Myocyte (in vitro differentiated cells): Measurements from ENCODE around the gene PAGR1. TPM values are rescaled to one million over a fixed set of nuclear protein-coding genes. Genes with fewer than 3 reads are reported as not detected.
A peak's percentile ranks its signal among the peaks of the same experiment; 100 is the strongest.

Experiments
- DNase-seq: peaks from one replicate; pipeline ENCODE4 v3.0.0-alpha.2; 2012; ENCODE audit warnings: low read depth
- total RNA-seq: library from RNA; depleted of rRNA; stranded (reverse); fragments of >200 nt; gene quantifications from 2 replicates; pipeline ENCODE4 v1.2.3, GENCODE V29; 2014

PAGR1 gene
- total RNA-seq, 1 donor from 2014 or later, result 38.4 TPM

- DNase-seq, result no peak
These were observed 18.1 kb downstream of the PAGR1 start for GRCh38 chr16:29834079-29834478.

DNA sequence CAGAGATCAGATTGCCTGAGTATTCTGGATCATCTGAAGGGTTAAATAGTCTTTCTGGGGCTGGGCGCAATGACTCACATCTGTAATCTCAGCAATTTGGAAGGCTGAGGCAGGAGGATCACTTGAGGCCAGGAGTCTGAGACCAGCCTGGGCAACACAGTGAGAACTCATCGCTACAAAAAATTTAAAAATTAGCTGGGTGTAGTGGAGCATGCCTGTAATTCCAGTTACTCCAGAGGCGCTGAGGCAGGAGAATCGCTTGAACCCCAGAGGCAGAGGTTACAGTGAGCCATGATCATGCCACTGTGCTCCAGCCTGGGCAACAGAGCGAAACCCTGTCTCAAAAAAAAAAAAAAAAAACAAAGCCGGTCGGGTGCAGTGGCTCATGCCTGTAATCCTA, 20.0 kb downstream of the PAGR1 start:
- DNase-seq, result no peak

- DNase-seq, result no peak
These were observed 20.7 kb downstream of the PAGR1 start for GRCh38 chr16:29836623-29837022.

GRCh38 chr16:29837841-29838240, 21.9 kb downstream of the PAGR1 start:
- no peak for DNase-seq

DNA sequence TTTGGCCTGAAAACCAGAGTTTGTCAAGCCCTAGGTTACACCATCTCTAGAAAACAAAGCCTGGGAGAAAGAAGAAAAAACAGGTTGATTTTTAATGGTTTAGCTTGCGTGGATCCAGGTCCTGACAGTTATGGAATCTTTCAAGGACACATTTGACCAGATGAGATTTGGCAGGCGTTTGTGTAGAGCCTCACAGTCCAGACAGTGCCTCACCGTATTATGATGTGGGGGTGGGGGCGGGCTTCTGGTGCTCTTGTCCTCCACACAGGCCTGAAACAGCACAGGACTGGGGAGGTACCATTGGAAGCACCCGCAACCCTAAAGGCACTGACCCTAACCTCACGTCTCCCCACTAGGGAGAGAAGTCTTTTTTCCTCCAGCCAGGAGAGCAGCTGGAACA, 23.9 kb downstream of the PAGR1 start:
- no peak for DNase-seq

- DNase-seq, result no peak
These were observed 24.3 kb downstream of the PAGR1 start for GRCh38 chr16:29840240-29840639.

- no peak for DNase-seq
These were observed 25.7 kb downstream of the PAGR1 start for GRCh38 chr16:29841631-29842030.

DNA sequence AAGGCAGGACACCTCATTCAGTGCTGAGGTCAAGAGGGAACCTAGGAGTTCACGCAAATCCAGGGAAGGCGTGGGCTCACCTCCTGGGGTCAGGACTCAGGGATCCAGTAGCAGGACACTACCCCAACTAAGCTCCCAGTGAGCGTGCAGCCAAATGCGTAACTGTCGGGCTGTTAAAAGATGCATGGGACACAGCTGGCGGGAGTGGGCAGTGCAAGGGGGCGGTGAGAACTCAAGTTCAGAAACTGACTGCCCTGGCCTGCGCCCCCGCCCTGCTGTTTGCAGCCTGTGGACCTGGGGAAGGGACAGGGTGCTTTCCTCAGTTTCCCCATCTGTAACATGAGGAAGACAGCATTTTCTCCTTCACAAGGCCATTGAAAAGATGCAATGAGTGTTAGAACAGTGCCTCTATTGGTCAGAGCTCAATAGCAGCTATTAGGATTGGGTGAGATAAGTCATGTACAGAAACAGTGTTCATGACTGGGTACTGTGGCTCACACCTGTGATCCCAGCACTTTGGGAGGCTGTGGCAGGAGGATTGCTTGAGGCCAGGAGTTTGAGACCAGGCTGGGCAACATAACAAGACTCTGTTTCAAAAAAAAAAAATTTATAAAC, 26.9 kb downstream of the PAGR1 start:
- no peak for DNase-seq

- DNase-seq, result peak; percentile 30
These were observed 28.0 kb downstream of the PAGR1 start for GRCh38 chr16:29843931-29844330.

- DNase-seq, result no peak
These were observed 28.8 kb downstream of the PAGR1 start for GRCh38 chr16:29844575-29845331.

- DNase-seq, result no peak
These were observed 29.7 kb downstream of the PAGR1 start for GRCh38 chr16:29845656-29846055.

- peak; percentile 76 for DNase-seq
These were observed 32.7 kb downstream of the PAGR1 start for GRCh38 chr16:29848420-29849297.

DNA sequence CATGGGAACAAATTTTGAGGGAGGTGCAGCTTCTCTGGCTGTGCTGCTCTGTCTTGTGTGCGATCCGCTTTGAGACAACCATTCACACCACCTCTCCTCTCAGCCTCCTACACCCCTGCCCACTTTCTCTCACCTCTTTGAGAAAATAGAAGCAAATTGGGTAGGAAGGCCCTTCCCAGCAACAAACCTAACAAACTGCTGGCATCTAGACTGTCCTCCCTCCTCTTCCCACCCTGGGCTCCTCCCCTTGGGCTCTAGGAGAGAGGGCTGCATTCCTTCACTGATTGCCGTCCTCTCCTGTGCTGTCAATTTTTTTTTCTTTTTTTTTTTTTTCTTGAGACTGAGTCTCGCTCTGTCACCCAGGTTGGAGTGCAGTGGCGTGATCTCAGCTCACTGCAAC, 33.6 kb downstream of the PAGR1 start:
- no peak for DNase-seq

- DNase-seq, result no peak
These were observed 35.0 kb downstream of the PAGR1 start for GRCh38 chr16:29850998-29851397.

GRCh38 chr16:29852654-29853053, 36.7 kb downstream of the PAGR1 start:
- no peak for DNase-seq

- DNase-seq, result no peak
These were observed 38.7 kb downstream of the PAGR1 start for GRCh38 chr16:29854520-29855100.

GRCh38 chr16:29857133-29857760, 41.3 kb downstream of the PAGR1 start:
- peak; percentile 86 for DNase-seq

DNA sequence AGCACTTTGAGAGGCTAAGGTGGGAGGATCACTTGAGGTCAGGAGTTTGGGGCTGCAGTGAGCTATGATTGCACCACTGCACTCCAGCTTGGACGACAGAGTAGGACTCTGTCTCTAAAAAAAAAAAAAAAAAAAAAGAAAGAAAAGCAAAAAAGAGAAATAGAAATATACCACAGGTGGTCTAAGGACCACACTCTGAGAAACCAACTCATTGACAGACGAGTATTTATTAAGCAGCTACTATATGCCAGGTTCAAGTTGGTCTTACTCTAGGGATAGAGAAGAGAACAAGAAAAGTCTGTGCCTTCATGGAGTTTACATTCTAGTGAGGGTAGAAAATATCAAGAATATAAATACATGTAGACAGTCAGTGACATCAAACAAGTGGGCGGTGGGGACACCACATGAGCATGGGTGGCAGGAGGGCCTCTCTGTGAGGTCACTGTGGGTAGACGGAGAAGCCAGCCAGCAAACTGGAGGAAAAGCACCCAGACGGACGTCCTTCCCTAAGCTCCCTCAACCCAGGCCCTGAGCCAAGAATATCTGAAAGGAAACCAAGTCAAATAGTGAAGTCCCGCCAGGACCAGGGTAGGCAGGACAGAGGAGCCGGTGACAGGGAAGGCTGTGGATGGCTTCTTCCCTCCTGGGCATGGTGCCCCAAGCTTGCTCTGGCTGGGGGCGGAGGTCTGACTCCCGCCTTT, 42.3 kb downstream of the PAGR1 start:
- DNase-seq, result no peak

DNA sequence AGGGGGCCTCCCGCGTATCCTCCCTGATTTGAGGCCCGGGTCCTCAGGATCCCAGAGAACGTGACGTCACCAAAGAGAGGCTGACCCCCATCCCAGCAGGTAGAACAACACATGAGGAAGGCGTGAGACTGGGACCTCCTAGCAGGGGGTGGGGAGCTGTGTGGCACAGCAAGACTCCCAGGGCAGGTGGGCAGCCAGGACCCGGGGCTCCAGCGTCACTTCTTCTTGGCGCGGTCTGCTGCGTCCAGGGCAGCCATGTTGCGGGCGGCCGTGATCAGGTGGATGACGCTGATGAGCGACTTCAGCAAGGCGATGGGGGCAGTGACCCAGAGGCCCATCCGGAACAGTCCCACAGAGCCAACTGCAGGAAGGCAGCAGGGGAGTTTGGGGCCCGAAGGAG, 43.0 kb downstream of the PAGR1 start:
- DNase-seq, result no peak

- no peak for DNase-seq
These were observed 44.3 kb downstream of the PAGR1 start for GRCh38 chr16:29860218-29860617.
